GM15510 (cell line): ENCODE data around the gene PLXNA2.

ENCODE experiments used
- POLR2A ChIP-seq: IDR thresholded peaks from 3 replicates; pipeline ENCODE4 v1.6.1; 2011; ENCODE audit warnings: borderline replicate concordance; ENCODE audit not compliant: insufficient read length; ENCODE audit errors: extremely low read depth

Gene PLXNA2

DNA sequence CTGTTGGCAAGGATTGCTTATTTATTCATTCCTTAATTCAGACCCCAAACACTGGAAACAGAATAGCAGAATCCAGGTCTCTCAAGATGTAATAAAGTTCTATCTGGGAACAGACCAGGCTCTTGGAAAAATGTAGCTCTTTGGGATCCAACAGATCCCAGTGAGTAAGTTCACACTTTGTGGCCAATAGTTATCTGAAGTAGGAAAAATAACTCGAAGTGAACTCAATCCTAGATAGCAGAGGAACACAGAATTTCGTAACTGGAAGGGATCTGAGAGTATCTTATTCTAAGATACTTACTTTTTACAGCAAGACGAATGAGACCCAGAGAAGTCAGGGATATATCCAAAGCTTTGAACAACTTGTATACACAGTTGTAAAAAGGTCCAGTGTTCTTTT is 182.6 kb downstream of the PLXNA2 start:
- TF ChIP-seq POLR2A: no peak

DNA sequence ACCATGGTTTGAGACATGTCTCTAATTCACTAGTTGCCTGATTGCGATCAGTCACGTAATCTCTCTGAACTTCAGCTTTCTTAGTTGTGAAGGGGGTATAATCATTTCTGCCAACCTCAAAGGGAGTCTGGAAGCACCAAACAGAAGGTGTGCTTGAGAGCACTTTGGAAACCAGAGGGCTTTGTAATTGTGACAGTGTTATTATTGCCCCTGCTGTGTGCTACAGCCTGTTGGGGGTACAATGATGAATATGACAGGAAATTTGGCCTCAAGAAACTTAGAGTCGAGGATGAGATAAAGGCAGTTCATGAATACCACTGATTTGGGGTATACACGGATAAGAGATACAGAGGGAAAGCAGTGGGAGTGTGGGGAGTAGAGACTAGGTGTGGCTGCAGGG is 183.1 kb downstream of the PLXNA2 start:
- no peak for TF ChIP-seq POLR2A

DNA sequence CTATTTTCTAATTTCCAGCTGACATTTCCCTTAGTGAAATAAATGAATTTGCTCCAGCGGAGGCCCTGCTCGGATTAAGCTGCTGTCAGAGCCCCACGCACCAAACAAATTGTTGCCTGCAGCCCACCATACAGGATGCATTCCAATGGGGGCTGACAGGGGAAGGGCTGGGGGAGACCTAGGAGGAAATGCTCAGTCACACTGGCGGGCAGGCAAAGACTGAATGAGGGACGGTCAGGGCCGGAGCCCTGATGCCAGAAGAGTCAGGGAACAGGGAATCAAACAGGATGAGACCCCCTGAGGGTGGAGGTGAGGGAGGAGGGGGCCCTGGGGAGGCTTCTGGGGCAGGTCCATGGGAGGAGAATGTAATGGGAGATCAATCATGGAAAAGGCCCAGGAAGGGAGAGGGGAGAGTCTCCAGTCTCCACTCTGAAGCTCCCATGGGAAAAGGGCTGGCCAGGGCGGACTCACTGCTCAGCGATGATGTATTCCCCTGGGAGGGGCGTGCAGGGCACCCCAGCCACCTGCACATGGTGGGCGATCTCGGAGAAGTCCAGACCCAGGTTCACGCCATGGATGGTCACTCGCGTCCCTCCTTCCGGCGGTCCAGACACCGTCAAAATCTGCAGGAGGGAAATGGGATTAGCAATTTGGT is 183.8 kb downstream of the PLXNA2 start:
- no peak for TF ChIP-seq POLR2A

- TF ChIP-seq POLR2A: no peak
Observed at GRCh38 chr1:208059409-208060001, 184.7 kb downstream of the PLXNA2 start.

DNA sequence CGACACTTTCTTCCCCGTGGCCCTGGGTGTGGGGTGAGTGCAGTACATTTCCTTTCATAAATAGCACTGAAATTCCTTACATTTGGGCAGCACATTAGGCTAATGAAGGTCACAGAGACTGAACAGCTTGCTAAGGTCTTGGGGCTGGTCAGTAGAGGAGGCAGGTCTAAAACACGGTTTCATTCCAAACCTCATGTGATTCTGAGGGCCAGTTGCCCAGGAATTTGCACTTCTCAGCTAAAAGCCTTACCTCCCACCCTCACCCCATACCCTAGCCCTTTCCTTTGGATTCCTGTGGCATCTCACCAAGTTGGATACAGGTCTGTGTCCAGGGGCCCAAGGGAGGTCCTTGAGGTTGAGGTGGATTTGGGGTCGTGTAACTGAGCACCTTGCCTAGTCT is 185.4 kb downstream of the PLXNA2 start:
- no peak for TF ChIP-seq POLR2A

DNA sequence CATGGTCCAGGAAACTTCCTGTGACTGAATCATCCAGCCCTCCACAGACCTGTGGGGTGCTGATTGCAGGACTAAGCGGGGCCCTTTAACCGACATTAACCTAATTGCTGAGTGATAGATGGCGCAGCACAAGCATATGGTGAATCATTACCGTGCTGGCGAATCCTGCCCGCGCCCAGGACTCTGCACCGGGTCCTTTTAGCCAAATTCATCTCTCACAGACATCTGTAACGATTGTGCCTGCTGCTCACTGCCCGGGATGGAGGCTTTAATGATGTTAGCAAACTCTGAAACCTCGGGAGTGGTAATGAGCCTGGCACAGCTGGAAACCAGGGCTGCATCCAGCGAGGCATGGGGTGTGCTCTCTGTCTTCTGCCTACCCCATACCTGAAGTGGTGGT is 185.9 kb downstream of the PLXNA2 start:
- TF ChIP-seq POLR2A: no peak

DNA sequence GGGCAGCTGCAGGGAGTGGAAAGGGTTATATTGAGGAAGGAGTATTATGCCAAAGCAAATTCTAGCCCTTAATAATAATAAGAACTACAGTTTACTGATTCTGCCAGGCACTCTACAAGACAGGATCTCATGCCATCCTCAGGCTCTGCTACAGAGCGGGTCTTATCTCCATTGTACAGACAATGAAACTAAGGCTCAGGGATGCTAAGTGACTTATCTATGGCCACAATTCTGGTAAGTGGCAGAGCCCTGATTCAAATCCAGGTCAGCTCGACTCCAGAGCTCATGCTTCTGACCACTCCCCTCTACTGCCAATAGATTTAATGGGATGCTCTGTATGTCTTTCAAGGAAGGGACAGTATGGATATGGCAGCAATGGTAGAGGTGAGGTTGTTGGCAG is 187.1 kb downstream of the PLXNA2 start:
- TF ChIP-seq POLR2A: no peak

- TF ChIP-seq POLR2A: no peak
Observed at GRCh38 chr1:208055535-208055934, 188.6 kb downstream of the PLXNA2 start.

DNA sequence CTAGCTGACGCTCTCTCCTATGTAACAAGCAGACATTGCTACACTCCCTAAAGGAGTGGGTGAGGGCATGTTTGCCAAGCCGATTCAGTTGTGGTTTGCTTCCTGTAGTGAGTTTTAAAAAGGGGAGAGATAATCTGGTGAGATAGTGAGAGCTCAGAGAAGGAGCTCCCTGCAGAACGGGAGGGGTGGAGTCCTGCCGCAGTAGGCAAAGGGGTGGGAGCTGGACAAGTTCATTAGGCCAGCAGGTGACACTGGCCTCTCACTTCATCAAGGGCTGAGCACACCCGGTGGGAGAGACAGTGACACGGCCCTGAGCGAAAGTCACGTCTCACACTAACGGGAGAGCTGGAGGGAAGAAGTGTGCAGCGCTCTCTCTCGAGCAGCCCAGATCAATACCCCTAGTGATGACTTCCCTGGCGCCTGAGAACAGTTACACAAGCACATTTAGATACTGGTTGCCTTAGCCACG is 189.2 kb downstream of the PLXNA2 start:
- TF ChIP-seq POLR2A: no peak

DNA sequence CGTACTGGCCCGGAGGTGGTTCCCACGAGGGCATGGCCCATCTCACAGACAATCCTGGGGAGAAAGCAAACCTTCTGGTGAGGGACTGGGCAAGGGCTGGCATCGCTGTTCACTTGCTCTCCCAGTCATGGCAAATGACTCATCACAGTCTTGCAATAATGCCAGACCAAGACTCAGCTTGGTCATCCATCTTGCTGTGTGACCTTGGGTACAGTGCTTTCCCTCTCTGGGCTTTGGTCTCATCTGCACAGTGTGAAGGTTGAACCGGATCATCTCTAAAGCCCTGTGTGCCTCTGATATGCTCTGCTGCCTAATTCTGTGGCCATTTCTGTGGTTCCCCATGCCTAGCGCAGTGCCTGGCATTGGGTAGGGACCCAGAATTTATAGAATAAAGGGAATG is 189.7 kb downstream of the PLXNA2 start:
- no peak for TF ChIP-seq POLR2A

DNA sequence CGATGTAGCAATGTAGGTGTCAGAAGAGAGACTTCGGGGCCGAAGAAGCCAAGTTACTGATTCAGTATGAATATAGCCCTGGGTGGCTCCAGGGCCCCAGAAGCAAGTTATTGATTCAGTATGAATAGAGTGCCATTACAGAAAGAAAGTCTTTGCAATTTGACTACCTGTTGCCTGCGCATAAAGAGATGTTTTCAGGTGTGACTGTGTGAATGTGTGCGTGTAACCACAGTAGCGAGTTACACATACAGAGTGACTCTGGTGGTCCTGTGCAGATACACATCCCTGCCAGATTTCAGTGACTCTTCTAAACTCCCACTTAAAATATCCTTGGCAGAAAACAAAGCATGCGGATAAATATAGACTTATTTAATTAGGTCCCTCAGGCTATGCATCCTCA is 190.5 kb downstream of the PLXNA2 start:
- TF ChIP-seq POLR2A: no peak

GRCh38 chr1:208052926-208053407 is 191.2 kb downstream of the PLXNA2 start:
- TF ChIP-seq POLR2A: no peak

DNA sequence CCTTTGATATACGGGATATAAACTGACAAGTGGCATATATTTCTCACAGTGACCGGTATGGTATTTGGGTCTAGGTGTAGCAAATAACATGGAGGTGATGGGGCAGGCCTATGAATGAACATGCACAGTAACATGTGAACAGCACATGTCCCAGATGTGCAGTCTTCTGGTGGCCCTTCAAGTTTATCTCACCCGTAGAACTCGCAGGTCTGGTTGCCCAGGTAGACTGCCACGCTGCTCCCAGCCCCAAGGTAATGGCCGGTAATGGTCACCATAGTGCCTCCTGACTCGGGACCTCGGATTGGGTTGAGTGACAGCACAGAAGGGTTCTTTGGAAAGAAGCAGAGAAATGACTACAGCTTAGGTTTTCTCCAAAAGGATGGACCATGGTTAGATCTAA is 192.0 kb downstream of the PLXNA2 start:
- TF ChIP-seq POLR2A: no peak

DNA sequence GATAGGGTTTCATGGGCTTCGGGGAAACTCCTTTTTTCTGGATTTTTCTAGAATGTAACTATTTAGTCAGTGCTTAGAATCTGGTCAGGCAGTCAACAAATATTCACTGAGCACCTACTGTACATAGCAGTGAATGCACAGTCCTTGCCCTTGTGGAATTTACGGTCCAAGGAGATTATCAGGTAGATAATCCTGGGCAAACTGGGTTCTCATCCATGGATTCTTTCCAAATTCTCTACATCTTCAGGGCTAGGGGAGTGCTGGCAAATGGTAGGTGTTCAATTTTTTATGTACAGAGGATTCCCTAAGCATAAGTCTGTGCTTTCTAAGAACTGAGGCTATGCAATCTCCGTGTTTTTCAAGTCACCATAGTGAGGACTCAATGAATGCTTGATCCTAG is 192.5 kb downstream of the PLXNA2 start:
- no peak for TF ChIP-seq POLR2A

GRCh38 chr1:208048904-208049303 is 195.3 kb downstream of the PLXNA2 start:
- no peak for TF ChIP-seq POLR2A

DNA sequence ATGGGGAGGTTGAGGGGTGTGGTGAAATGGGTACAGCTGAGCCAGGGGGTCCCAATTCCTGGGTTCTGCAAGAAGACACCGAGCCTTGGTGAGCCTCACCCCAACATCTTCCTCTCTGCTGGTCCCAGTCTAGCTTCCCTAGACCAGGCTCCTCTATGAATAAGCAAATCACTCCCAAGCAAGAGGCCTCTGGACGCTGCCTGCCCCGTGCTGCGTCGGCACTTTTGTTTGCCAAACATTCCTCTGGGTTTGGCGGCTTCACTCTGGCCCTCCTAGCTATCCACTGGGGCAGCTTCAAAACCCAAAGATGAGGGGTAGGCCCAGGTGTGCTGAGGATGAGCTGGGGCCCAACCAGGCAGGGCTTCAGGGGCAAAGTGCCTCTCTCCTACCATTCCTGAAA is 196.2 kb downstream of the PLXNA2 start:
- TF ChIP-seq POLR2A: no peak
